ENCODE data around the gene ATP2C2.

DNA sequence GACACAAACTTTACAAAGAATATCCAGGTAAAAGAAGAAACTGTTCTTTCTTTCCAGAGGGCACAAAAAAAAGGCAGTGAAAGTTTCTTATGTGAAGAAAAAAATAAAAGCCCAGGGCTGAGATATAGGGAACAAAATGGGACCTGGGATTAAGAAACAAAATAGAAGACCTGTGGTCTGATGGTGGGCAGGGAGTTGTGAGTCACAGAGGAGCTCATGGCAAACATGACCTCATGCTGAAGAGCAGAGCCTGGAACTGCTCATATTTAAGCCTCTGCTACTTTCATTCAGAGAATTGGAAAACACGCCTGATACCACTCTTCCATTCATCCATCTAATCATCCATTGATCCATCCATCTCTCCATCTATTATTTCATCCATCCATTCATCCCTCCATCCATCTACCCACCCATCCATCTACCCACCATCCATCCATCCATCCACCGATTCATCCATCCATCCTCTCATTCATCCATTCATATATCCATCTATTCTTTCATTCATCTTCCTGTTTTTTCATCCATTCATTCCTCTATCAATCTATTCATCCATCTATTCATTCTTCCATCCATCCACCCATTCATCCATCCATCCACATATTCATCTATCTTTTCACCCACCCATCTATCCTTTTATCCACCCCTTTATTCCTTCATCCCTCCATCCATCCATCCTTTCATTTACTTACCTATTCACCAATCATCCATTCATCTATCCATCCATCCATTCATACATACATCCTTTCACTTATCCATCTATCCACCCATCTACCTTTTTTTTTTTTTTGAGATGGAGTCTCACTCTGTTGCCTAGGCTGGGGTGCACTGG lies 43.7 kb upstream of the ATP2C2 start:
- TF ChIP-seq, protein P1, sequence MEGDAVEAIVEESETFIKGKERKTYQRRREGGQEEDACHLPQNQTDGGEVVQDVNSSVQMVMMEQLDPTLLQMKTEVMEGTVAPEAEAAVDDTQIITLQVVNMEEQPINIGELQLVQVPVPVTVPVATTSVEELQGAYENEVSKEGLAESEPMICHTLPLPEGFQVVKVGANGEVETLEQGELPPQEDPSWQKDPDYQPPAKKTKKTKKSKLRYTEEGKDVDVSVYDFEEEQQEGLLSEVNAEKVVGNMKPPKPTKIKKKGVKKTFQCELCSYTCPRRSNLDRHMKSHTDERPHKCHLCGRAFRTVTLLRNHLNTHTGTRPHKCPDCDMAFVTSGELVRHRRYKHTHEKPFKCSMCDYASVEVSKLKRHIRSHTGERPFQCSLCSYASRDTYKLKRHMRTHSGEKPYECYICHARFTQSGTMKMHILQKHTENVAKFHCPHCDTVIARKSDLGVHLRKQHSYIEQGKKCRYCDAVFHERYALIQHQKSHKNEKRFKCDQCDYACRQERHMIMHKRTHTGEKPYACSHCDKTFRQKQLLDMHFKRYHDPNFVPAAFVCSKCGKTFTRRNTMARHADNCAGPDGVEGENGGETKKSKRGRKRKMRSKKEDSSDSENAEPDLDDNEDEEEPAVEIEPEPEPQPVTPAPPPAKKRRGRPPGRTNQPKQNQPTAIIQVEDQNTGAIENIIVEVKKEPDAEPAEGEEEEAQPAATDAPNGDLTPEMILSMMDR (IDR thresholded peaks at IDR 0.05): no peak
- TF ChIP-seq POLR2A (IDR thresholded peaks at IDR 0.05) (no peak), POLR2AphosphoS5 (IDR thresholded peaks at IDR 0.05) (no peak), EP300 (IDR thresholded peaks at IDR 0.05) (no peak)
